CD4-positive, alpha-beta T cell (primary cell): ENCODE measurements around the gene THRB. TPM values are rescaled to one million over a fixed set of nuclear protein-coding genes. Genes with fewer than 3 reads are reported as not detected.

Experiments
- ATAC-seq: fragments of 200-7000 bp; cut with Tn5 transposase; one replicate; pipeline ENCODE4 v1.10.0; 2022; ENCODE audit warnings: mild to moderate bottlenecking; ENCODE audit not compliant: poor library complexity
- CTCF ChIA-PET: fragments of 350-600 bp; sonication (Branson Sonifier 250); formaldehyde crosslinking; loops from one replicate; lab custom pipeline; 2021; ENCODE audit warnings: antibody characterized with exemption, inconsistent platforms; lab: Charles Lee
- POLR2A ChIA-PET: fragments of 350-600 bp; sonication (Branson Sonifier 250); formaldehyde crosslinking; loops from one replicate; lab custom pipeline; 2021; ENCODE audit warnings: antibody characterized with exemption, inconsistent platforms; lab: Charles Lee
- DNase-seq, 14 experiments: peaks; one replicate each; pipeline ENCODE4 v3.0.0-alpha.2; 2013 to 2020; ENCODE audit warnings: mixed read lengths in 2 of 14
- H3K27ac ChIP-seq, 2 donors: one replicate each; pipeline versions ENCODE4 v1.5.1 to v1.7.0; 2013; ENCODE audit warnings: low read length in 2 of 2, low read depth in 1 of 2, mild to moderate bottlenecking in 1 of 2
- H3K27me3 ChIP-seq, 2 experiments: 1 replicate in 1 of 2; 2 replicates in 1 of 2; pipeline versions ENCODE4 v1.6.1 to v1.7.0; 2013; ENCODE audit warnings: low read length in 2 of 2, control low read depth in 1 of 2, mild to moderate bottlenecking in 1 of 2, moderate library complexity in 1 of 2; ENCODE audit not compliant: insufficient read depth in 2 of 2, control insufficient read depth in 1 of 2
- H3K36me3 ChIP-seq: one replicate; pipeline ENCODE4 v1.6.1; 2013; ENCODE audit warnings: low read length, control low read depth; ENCODE audit not compliant: insufficient read depth
- H3K4me1 ChIP-seq: one replicate; pipeline ENCODE4 v1.6.1; 2013; ENCODE audit warnings: low read length, control low read depth; ENCODE audit not compliant: insufficient read depth
- H3K4me3 ChIP-seq: one replicate; pipeline ENCODE4 v1.5.1; 2013; ENCODE audit warnings: mild to moderate bottlenecking, low read length, moderate library complexity
- H3K9me3 ChIP-seq, 2 experiments: 1 replicate in 1 of 2; 2 replicates in 1 of 2; pipeline versions ENCODE4 v1.6.1 to v1.7.0; 2013; ENCODE audit warnings: low read length in 2 of 2, mild to moderate bottlenecking in 2 of 2, control low read depth in 1 of 2, moderate library complexity in 1 of 2; ENCODE audit not compliant: control insufficient read depth in 1 of 2, insufficient read depth in 1 of 2
- H3K27ac Mint-ChIP-seq: one replicate; pipeline ENCODE4 v1.8.0; 2020; ENCODE audit warnings: mixed read lengths
- H3K27me3 Mint-ChIP-seq: one replicate; pipeline ENCODE4 v1.8.0; 2021; ENCODE audit warnings: mixed read lengths
- H3K36me3 Mint-ChIP-seq: one replicate; pipeline ENCODE4 v1.8.0; 2021; ENCODE audit warnings: low read depth, mixed read lengths
- H3K4me1 Mint-ChIP-seq: one replicate; pipeline ENCODE4 v1.8.0; 2021; ENCODE audit warnings: low read depth, mixed read lengths
- H3K4me3 Mint-ChIP-seq: one replicate; pipeline ENCODE4 v1.8.0; 2020; ENCODE audit warnings: mild to moderate bottlenecking, mixed read lengths
- H3K9me3 Mint-ChIP-seq: one replicate; pipeline ENCODE4 v1.8.0; 2020; ENCODE audit warnings: mixed read lengths
- CTCF ChIP-seq: fragments of 200-600 bp; IDR thresholded peaks from one replicate; pipeline ENCODE4 v1.8.0; 2022; ENCODE audit warnings: antibody characterized with exemption, mild to moderate bottlenecking
- intact Hi-C, 2 experiments: fragments of 100-400 bp; cut with DNase I in 1 of 2; cut with micrococcal nuclease in 1 of 2; formaldehyde crosslinking; loops; one replicate each; pipeline versions ENCODE4 v1.15.1 to v1.9.0; 2023 to 2025; cut with DNase I, micrococcal nuclease
- total RNA-seq, 174 experiments: library from RNA in 2 of 174; stranded (reverse) in 2 of 174; gene quantifications; one replicate each; pipeline ENCODE4 v1.2.3 and lab custom pipeline; 2021 to 2026

Gene THRB
- total RNA-seq, 2 experiments from 2014 or later: not detected

- CTCF ChIA-PET: no interaction called here
- no peak for DNase-seq
- H3K4me1 Mint-ChIP-seq: no peaks in the 10 kb centered on the region
Measured at GRCh38 chr3:24158761-24159454, 335.7 kb downstream of the THRB start.

GRCh38 chr3:24157106-24157505 is 337.5 kb downstream of the THRB start:
- Mint-ChIP-seq H3K27me3 (peaks cover 19% of the 10 kb centered on the region), H3K4me3 (no peak overlapping the region), H3K4me1 (no peaks in the 10 kb centered on the region), H3K9me3 (no peaks in the 10 kb centered on the region), H3K27ac (no peak overlapping the region), H3K36me3 (no peaks in the 10 kb centered on the region)
- DNase-seq (no peak), ATAC-seq (no peak)
- no peaks in the 10 kb centered on the region for H3K4me1 ChIP-seq
- POLR2A ChIA-PET: no interaction called here
- CTCF ChIA-PET: interaction anchor here (0.9 kb wide), 1 partner anchor 11 kb away, joined by 4 read pairs; no protein-coding TSS in a partner anchor
- no peak overlapping the region for H3K4me3 ChIP-seq
- intact Hi-C loops: no loop called here
- H3K27ac ChIP-seq: no peak overlapping the region
- peaks cover 0 to 6% of the 10 kb centered on the region in 2 experiments for H3K9me3 ChIP-seq
- TF ChIP-seq CTCF: no peak
- no peaks in the 10 kb centered on the region for H3K27me3 ChIP-seq
- no peaks in the 10 kb centered on the region for H3K36me3 ChIP-seq

More at GRCh38 chr3:24158761-24159454, 335.7 kb downstream of the THRB start:
- intact Hi-C loops: no loop called here
- Histone ChIP-seq H3K9me3 (peaks cover 0 to 6% of the 10 kb centered on the region in 2 experiments), H3K4me1 (no peaks in the 10 kb centered on the region), H3K4me3 (no peak overlapping the region), H3K27me3 (no peaks in the 10 kb centered on the region), H3K27ac (no peak overlapping the region), H3K36me3 (no peaks in the 10 kb centered on the region)
- POLR2A ChIA-PET: no interaction called here
- no peaks in the 10 kb centered on the region for H3K9me3 Mint-ChIP-seq
- H3K4me3 Mint-ChIP-seq: no peak overlapping the region
- ATAC-seq: no peak
- H3K36me3 Mint-ChIP-seq: no peaks in the 10 kb centered on the region
- no peak overlapping the region for H3K27ac Mint-ChIP-seq
- TF ChIP-seq CTCF: no peak
- peaks cover 19% of the 10 kb centered on the region for H3K27me3 Mint-ChIP-seq

GRCh38 chr3:24156466-24156865 is 338.2 kb downstream of the THRB start:
- Histone ChIP-seq H3K9me3 (peaks cover 0 to 6% of the 10 kb centered on the region in 2 experiments), H3K36me3 (no peaks in the 10 kb centered on the region), H3K27me3 (no peaks in the 10 kb centered on the region), H3K27ac (no peak overlapping the region), H3K4me1 (no peaks in the 10 kb centered on the region), H3K4me3 (no peak overlapping the region)
- DNase-seq (no peak), ATAC-seq (no peak)
- Mint-ChIP-seq H3K36me3 (no peaks in the 10 kb centered on the region), H3K4me3 (no peak overlapping the region), H3K27ac (no peak overlapping the region), H3K9me3 (no peaks in the 10 kb centered on the region), H3K4me1 (no peaks in the 10 kb centered on the region), H3K27me3 (peaks cover 16% of the 10 kb centered on the region)
- CTCF ChIA-PET: interaction anchor here (0.9 kb wide), 1 partner anchor 11 kb away, joined by 4 read pairs; no protein-coding TSS in a partner anchor
- TF ChIP-seq CTCF: no peak
- POLR2A ChIA-PET: no interaction called here
- intact Hi-C loops: no loop called here
